ENCODE results near the gene HEYL.

HEYL gene

GRCh38 chr1:39639305-39640130 is at the start of gene HEYL:
TSS of gene HEYL (minus strand) at chr1:39639643. CDS start at chr1:39639625, 18 bp downstream.
- DNase-seq (ENCODE audit: low read depth) = no peak

DNA sequence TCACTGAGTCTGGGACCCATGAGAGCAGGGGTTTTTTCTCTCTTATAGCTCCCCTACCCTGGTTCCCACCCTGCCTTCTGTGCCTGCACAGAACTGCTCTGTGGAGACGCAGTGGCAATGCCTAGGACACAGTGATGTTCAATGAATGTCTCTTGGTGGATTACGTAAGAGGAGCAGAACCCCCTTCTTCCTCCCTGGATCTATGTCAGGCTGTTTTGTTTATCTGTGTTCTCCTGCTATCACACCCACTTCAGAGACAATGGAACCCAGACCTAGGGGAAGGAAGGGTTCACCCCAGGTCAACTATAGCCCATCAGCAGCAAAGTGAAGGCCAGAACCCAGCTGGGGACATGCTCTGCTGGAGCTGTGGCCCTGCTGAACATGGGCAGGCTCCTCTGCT is 49.8 kb upstream of the HEYL start:
- DNase-seq (ENCODE audit: low read depth) = no peak

- no peak for DNase-seq (ENCODE audit: low read depth)
Observed at GRCh38 chr1:39688706-39689105, 49.3 kb upstream of the HEYL start.

GRCh38 chr1:39687243-39687642 is 47.8 kb upstream of the HEYL start:
- DNase-seq (ENCODE audit: low read depth) = no peak

DNA sequence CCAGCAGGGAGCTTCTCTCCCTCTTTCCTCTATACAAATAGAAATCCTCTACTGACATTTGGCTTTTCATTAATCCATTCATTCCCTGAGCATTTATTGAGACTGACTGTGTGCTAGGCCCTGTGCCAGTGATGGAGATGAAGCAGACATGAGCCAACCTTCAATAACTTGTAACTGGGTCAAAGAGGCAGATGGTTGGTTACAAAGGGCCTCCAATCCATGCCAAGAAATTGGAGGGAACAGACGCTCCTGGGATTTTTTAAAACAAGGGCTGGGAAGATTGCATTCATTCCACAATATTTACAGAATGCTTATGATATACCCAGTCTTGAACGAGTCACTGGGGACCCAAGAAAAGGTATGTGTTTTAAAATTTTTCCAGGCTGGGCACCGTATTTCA is 45.6 kb upstream of the HEYL start:
- DNase-seq (ENCODE audit: low read depth) = no peak

DNA sequence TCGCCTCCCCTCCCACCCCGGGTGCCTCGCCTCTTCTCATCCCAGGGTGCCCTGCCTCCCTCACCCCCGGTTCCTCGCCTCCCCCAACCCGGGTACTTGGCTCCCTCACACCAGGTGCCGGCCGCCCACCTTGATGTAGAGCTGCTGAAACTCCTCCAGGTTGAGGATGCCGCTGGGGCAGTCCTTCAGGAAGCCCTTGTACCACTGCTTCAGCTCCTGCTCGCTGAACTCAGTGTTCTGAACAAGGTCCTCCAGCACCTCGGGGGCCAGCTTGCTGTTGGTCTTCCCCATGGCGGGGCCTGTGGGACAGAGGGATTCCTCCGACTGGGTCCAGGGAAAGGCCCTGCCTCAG is 44.8 kb upstream of the HEYL start:
- DNase-seq (ENCODE audit: low read depth) = no peak

DNA sequence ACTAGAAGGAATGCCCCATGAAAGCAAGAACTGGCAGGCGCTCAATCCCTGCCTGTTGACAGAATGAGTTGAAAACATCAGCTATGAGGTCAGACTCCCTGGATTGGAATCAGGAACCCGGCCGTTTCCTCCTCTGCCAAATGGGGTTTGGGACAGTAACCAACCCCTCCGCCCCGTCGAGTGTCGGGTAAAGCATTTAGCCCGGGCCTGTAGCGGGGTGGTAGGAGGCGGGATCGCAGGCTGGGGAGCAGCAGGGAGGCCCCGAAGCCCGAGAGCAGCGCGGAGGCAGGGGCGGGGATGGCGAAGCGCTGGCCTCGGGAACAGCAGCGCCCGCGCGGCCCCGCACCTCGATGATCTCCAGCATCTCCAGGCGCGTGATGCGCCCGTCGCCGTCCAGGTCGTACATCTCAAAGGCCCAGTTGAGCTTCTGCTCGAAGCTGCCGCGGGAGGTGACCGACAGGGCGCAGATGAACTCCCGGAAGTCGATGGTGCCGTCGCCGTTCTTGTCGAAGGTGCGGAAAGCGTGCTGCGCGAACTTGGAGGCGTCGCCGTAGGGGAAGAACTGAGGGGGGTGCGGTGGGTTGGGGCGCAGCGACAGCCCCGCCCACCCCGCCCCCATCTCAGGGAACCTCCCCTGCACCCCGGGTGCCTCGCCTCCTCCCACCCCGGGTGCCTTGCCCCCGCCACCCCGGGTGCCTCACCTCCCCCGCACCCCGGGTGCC is 44.3 kb upstream of the HEYL start:
- DNase-seq (ENCODE audit: low read depth) = no peak

DNA sequence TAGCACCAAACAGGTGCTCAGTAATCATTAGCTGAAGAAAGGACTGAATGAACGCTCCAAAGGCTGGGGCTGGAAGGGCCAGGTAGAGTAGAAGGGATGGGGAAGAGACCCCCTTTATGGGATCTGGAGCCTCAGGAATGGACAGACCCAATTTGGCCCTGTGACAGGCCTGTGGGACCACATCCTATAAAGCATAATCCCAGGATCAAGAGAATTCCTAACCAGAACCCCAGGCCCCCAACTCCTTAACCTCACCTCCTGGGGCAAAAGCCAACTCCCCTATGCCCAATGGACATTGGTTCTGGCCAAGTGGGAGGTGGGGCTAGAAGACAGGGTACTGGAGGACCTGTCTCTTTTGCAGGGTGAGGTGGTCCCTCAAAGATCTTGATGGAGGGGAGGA is 42.6 kb upstream of the HEYL start:
- DNase-seq (ENCODE audit: low read depth) = no peak

DNA sequence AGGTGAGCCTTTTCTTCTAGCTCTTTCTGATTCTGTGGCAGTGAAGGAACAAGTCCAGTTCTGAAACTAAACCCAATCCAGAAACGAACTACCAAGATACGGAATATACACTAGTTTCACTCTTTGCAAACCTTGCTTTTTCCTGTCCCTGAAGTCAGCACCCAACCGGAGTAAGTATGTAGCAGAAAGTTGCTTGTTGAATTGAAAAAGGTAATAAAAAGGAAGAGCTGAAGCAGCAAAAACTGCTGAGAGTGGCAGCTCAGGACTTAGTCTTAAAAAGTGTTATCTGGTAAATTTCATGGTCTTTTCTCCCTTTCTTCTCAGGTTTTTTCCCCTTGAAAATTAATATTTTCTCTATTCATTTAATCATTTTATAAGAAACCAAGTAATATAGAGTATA is 41.9 kb upstream of the HEYL start:
- DNase-seq (ENCODE audit: low read depth) = no peak

DNA sequence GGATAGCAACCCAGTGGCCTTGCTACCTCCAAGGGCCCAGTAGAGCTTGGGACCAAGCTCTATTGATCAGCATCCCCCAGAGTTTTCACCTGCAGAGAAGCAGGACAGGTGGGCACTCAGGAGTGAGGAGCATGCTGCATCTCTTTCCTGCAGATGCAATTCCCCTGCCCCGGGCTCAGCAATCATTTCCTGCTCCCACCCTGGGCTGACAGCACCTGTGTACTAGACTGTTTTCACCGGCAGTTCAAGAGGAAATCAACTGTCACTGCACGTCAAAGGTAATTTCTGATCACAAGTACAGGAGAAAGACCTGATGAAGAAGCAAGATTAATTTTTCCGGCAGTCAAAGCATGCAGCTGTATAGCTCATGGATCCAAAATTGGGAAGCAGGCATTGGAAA is 41.3 kb upstream of the HEYL start:
- DNase-seq (ENCODE audit: low read depth) = no peak

- DNase-seq (ENCODE audit: low read depth) = no peak
Observed at GRCh38 chr1:39679821-39680220, 40.4 kb upstream of the HEYL start.

- DNase-seq (ENCODE audit: low read depth) = no peak
Observed at GRCh38 chr1:39678889-39679288, 39.4 kb upstream of the HEYL start.

DNA sequence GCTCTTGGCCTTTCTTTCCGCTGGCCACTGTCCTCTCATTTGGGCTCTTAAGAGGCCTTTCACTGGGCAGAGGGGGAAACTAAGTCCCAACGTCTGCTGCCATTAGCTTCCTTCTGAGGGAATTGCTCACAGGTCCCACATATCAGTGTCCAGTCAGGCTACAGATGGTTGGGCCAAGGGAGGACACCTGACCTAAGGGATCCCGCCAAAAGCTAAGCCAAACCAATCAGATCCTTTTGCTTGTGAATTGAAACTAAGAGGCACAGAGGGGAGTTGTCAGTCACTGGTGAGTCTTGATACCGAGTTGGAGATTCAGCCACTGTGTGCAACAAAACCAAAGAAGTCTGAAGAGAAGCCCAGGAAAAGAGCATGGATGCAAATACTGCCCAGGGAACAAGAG is 38.2 kb upstream of the HEYL start:
- no peak for DNase-seq (ENCODE audit: low read depth)

DNA sequence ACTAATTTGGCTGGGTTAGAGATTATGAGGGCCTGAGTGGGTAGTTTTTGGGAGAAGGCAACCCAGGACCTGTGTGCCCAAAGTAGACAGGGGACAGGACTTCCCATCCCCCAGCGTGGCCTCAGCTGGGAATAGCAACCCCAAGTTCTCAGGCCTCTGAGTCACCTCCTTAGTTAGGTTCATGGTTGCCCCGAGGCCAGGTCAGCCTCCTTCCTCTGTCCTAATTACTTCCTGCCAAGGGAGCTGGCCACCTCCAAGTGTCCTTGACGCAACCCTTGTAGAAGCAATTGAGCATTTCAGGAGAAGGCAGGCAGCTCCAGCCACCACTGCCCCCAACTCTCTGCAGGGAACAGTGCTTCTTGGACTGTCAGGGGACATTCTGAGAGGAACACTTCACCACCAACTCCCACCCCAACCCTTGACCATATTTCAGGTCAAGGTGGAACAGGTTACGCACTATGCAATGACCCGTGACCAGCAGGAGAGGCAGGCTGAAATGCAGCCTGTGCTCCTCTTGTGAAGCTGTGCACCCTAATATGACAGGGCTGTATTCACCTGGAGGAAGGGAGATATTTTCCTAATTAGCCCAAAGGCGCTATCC is 37.6 kb upstream of the HEYL start:
- no peak for DNase-seq (ENCODE audit: low read depth)

- no peak for DNase-seq (ENCODE audit: low read depth)
Observed at GRCh38 chr1:39675220-39675619, 35.8 kb upstream of the HEYL start.

- DNase-seq (ENCODE audit: low read depth) = no peak
Observed at GRCh38 chr1:39673215-39673614, 33.8 kb upstream of the HEYL start.

- DNase-seq (ENCODE audit: low read depth) = no peak
Observed at GRCh38 chr1:39672551-39672947, 33.1 kb upstream of the HEYL start.

DNA sequence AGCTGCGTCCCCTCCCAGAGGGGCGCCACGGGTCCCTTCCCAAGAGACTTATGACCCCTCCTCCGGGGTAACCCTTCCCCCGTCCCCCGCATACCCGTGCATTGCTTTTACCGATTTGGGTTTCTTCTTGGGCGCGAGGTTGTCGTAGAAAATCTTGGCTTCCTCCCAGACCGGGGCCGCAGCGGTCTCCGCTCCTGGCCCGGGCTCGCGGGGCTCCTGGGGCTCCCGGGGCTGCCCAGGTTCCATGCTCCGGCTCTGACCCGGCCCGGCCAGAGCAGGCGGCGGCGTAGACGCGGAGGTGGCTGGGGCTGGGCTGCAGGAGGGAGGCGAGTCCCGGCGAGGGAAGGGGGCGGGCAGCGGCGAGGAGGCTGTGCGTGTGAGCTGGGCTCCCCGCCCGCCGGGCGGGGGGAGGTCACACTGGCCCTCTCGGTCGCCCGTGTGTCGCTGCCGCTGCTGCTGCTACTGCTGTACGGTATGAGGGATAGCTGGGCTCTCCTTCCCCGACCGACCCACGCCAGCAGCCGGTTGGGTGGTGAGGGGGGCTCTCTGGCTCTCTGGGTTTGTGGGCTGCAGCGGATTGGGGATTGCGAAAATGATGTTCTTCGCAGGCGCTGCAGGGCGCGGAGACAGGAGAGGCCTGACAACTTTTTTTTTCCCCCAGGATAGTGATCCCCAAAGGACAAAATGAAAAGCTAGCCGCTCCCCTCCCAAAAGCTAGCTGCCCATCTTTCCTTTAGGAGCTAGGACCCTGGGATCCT is 32.5 kb upstream of the HEYL start, which contains the start of gene NT5C1A:
Gene NT5C1A, minus strand, starts transcription at position 315 of the 758 bp plus-strand sequence. Its CDS starts 69 bp downstream, at position 246.
- DNase-seq (ENCODE audit: low read depth) = no peak

DNA sequence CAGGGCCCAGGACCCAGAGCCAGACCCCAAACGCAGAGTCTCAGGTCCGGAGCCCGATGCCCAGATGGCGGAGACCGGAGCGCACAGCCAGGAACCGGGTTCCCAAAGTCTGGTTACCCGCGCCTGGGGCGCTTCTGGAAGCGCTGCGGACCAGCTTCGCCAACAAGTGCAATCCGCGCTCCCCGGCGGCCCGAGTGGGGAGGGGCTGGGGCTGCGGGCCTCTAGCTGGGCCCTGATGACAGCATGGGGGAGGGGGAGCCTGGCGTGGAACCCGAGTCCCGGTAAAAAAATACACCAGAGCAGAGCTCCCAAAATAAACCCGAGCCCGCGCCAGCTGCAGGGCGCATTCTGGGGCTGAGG is 32.0 kb upstream of the HEYL start:
- no peak for DNase-seq (ENCODE audit: low read depth)

- no peak for DNase-seq (ENCODE audit: low read depth)
Observed at GRCh38 chr1:39670689-39671088, 31.2 kb upstream of the HEYL start.

- DNase-seq (ENCODE audit: low read depth) = no peak
Observed at GRCh38 chr1:39668894-39669293, 29.5 kb upstream of the HEYL start.

DNA sequence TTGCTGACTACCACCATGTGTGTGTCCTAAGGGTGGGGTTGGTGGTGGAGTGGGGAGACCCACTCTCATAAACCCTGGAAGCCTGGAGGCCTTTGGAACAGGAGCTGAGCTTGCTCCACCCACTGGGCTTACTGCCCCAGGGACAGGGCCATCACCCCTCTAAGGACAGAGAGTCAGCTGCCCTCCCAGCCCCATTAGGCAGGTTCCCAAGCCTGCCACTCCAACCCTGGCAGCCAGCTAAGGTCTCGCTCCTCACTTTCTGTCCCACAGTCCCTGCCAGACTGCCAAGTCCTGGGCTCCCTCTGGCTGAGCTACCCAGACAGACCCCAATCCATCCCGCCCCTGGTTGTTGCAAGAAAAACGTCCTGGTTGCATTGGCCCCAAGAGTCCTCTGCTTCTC is 28.7 kb upstream of the HEYL start:
- no peak for DNase-seq (ENCODE audit: low read depth)

GRCh38 chr1:39666772-39667171 is 27.3 kb upstream of the HEYL start:
- DNase-seq (ENCODE audit: low read depth) = no peak
